GM21723 (cell line): Measurements from ENCODE around the gene IL6.

Source experiments
- ATAC-seq: cut with Tn5 transposase; IDR thresholded peaks from one replicate; pipeline ENCODE4 v1.9.1; 2021; ENCODE audit warnings: mild to moderate bottlenecking, moderate library complexity; ENCODE audit not compliant: unreplicated experiment

The IL6 gene

DNA sequence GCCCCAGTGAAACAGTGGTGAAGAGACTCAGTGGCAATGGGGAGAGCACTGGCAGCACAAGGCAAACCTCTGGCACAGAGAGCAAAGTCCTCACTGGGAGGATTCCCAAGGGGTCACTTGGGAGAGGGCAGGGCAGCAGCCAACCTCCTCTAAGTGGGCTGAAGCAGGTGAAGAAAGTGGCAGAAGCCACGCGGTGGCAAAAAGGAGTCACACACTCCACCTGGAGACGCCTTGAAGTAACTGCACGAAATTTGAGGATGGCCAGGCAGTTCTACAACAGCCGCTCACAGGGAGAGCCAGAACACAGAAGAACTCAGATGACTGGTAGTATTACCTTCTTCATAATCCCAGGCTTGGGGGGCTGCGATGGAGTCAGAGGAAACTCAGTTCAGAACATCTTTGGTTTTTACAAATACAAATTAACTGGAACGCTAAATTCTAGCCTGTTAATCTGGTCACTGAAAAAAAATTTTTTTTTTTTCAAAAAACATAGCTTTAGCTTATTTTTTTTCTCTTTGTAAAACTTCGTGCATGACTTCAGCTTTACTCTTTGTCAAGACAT, 574 bp upstream of the IL6 start:
- peak; percentile 73 for ATAC-seq

DNA sequence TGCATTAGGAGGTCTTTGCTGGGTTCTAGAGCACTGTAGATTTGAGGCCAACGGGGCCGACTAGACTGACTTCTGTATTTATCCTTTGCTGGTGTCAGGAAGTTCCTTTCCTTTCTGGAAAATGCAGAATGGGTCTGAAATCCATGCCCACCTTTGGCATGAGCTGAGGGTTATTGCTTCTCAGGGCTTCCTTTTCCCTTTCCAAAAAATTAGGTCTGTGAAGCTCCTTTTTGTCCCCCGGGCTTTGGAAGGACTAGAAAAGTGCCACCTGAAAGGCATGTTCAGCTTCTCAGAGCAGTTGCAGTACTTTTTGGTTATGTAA, 675 bp downstream of the IL6 start:
- no peak for ATAC-seq

DNA sequence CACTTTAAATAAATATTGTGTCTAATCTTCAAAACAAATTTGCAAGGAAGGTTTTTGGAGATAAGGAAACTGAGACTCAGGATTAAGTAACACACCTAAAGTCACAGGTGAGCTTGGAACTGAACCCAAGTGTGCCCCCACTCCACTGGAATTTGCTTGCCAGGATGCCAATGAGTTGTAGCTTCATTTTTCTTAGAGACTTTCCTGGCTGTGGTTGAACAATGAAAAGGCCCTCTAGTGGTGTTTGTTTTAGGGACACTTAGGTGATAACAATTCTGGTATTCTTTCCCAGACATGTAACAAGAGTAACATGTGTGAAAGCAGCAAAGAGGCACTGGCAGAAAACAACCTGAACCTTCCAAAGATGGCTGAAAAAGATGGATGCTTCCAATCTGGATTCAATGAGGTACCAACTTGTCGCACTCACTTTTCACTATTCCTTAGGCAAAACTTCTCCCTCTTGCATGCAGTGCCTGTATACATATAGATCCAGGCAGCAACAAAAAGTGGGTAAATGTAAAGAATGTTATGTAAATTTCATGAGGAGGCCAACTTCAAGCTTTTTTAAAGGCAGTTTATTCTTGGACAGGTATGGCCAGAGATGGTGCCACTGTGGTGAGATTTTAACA, 1.5 kb downstream of the IL6 start:
- ATAC-seq, result no peak

DNA sequence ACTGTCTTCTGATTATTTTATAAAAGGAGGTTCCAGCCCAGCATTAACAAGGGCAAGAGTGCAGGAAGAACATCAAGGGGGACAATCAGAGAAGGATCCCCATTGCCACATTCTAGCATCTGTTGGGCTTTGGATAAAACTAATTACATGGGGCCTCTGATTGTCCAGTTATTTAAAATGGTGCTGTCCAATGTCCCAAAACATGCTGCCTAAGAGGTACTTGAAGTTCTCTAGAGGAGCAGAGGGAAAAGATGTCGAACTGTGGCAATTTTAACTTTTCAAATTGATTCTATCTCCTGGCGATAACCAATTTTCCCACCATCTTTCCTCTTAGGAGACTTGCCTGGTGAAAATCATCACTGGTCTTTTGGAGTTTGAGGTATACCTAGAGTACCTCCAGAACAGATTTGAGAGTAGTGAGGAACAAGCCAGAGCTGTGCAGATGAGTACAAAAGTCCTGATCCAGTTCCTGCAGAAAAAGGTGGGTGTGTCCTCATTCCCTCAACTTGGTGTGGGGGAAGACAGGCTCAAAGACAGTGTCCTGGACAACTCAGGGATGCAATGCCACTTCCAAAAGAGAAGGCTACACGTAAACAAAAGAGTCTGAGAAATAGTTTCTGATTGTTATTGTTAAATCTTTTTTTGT, 2.3 kb downstream of the IL6 start:
- no peak for ATAC-seq

DNA sequence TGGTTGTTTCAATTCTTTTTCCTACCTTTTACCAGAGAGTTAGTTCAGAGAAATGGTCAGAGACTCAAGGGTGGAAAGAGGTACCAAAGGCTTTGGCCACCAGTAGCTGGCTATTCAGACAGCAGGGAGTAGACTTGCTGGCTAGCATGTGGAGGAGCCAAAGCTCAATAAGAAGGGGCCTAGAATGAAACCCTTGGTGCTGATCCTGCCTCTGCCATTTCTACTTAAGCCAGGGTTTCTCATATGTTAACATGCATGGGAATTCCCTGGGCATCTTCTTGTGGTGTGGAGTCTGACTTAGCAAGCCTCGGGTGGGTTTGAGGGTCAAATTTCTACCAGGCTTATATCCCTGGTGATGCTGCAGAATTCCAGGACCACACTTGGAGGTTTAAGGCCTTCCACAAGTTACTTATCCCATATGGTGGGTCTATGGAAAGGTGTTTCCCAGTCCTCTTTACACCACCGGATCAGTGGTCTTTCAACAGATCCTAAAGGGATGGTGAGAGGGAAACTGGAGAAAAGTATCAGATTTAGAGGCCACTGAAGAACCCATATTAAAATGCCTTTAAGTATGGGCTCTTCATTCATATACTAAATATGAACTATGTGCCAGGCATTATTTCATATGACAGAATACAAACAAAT, 3.2 kb downstream of the IL6 start:
- no peak for ATAC-seq

DNA sequence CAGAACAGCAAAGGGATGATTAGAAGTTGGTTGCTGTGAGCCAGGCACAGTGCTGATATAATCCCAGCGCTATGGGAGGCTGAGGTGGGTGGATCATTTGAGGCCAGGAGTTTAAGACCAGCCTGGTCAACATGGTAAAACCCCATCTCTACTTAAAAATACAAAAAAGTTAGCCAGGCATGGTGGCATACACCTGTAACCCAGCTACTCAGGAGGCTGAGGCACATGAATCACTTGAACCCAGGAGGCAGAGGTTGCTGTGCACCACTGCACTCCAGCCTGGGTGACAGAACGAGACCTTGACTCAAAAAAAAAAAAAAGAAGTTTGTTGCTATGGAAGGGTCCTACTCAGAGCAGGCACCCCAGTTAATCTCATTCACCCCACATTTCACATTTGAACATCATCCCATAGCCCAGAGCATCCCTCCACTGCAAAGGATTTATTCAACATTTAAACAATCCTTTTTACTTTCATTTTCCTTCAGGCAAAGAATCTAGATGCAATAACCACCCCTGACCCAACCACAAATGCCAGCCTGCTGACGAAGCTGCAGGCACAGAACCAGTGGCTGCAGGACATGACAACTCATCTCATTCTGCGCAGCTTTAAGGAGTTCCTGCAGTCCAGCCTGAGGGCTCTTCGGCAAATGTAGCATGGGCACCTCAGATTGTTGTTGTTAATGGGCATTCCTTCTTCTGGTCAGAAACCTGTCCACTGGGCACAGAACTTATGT, 4.1 kb downstream of the IL6 start:
- ATAC-seq, result no peak

DNA sequence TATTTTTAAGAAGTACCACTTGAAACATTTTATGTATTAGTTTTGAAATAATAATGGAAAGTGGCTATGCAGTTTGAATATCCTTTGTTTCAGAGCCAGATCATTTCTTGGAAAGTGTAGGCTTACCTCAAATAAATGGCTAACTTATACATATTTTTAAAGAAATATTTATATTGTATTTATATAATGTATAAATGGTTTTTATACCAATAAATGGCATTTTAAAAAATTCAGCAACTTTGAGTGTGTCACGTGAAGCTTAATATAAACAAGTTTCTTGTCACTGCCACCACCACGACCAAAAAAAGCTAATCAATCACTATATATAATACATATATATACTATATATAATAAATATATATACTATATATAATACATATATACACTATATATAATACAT, 4.8 kb downstream of the IL6 start:
- ATAC-seq, result no peak

DNA sequence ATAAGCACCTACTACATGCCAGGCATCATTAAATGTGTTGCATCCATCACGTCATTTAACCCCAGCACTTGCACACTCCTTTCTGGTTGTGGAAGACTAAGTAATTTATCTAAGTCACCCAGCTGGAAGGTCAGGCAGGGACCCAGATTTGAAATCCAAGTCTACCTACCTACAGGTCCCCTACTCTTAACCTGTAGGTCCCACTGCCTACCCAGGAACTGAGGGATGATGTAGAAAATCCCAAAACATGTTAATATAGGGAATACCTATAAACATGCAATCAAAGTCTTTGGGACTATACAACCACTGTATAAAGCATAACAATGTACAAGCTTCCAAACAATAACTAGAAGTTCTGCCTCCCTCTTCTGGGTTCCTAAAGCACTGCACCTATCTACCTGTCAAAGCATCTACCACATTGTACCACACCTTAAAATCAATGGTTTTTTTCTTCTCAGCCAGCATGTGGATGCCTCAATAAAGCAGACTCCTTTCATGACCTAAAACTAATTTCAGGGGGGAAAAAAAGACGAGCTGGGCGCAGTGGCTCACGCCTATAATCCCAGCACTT, 5.6 kb downstream of the IL6 start:
- no peak for ATAC-seq

DNA sequence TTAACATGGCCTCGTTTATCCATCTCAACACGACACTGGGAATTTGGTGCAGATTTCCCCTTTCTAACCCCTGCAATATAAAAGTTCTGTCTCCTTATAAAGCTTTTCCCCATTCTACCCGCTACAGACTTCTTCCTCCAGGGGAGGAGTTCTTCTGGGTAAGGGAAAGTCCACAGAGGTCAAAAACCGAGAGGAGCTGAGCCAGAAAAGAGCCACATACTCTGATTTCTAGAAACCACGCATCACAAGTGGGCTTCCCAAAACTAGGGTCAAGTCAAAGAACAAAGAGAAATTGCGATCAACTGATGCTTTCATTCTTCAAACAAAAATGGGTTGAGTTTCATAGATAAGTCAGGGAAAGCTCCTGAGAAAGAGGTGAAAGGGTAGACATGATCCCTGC, 6.8 kb downstream of the IL6 start:
- no peak for ATAC-seq

DNA sequence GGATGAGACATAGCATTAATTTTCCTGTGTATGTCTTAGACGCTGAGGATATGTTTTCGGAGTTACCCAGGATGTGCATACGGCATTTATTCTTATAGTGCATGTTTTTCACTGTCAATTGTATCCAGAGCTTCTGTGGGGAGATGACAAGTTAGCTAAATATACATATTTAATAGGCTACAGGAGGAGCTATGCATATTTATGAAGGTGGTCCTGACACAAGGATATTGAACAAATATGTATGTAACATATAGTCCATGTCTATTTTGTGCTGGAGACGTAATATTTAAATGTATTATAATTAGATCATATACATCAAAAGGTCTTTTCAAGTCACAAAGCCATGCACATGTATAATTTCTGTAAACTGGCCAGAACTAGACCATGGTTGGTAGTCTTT, 16.0 kb downstream of the IL6 start:
- ATAC-seq, result no peak

DNA sequence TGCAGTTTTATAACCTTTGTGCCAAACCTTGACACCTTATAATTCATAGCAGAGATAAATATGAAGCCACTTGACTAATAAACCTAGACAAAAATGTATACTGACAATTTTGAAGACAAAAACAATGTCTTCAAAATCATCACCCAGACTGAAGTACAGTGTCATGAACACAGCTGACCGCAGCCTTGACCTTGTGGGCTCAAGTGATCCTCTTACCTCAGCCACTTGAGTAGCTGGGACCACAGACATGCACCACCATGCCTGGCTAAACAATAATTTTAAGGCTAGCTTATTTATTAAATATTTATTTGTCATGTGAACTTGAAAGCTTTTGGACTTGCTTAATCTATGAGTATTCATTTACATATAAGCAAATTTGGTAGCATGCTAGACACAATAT, 24.3 kb downstream of the IL6 start:
- ATAC-seq, result no peak

DNA sequence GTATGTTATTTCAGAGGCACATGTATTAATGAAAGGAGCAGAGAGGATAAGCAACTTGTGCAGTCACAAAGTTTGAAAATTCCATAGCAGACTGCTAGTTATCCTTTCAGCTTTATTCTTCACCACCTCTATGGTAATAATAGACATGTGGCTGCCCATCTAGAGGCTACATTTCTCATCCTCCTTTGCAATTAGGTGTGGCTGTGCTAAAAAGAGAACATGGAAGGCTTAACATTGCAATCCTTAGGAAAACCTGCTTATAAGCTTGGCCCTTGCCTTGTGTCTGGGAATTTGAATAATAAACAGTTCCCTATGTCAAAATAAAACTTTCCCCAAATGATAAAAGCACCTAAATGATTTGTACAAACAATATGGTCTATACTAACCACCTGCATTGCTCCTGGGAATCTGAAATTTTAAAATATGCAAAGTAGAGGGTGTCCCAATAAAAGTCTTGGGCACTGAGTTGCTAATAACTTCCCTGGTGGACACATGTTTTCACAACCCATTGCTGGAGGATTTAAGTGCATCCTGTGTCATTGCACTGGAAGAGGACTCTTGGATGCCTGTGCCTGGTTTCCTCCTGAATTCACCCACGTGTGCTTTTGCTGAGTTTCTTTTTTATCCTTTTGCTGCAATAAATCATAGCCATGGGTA, 30.5 kb downstream of the IL6 start:
- no peak for ATAC-seq

DNA sequence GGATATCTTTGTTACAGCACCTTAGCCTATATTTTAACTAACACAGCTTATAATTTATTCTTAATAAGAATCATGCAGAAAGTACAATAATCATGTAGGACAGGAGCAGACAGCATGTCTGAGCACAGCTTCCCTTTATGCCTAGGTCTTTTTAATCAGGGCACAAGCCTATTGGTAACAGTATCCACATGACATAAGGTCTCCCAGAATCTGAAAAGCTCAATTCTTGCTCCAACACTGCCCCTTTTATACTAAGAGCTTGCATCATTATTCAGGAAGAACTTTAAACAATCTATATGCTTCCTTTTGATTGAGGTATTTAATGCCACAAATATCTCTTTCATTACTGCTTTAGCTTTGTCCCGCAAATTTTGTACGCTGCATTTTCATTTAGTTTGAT, 31.6 kb downstream of the IL6 start:
- ATAC-seq, result no peak

DNA sequence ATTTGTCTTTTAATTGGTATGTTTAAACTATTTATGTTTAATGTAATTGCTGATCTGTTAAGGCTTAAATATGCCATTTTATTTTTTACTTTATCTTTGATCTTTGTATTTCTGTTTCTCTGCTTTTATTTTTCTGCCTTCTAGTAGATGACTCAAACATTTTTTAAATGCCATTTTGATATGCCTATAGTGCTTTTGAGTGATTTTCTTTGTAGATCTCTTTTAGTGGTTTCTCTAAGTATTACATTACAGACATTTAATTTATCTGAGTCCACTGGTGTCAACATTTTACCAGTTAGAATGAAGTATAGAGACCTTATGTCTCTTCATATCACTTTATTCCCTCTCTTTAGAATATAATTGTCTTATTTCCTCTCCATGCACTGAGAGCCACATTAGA, 32.7 kb downstream of the IL6 start:
- ATAC-seq, result no peak

DNA sequence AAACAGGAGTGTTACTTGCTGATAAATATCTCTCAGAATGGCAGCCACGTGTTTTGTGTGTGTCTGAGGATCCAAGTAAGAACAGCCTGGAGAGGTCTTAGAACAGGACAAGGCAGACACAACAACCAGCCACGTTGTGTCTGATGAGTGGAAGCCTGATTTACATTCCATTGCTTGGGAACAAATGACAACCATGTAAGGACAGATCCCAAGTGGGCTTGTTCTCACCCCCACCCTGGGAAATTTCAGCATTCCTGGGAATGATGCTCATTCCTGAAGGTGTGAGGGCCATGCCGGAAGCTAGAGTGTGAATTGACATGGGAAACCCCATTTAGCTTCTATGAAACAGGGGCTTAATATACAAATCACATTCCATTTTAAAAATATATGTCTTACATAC, 35.9 kb downstream of the IL6 start:
- no peak for ATAC-seq

DNA sequence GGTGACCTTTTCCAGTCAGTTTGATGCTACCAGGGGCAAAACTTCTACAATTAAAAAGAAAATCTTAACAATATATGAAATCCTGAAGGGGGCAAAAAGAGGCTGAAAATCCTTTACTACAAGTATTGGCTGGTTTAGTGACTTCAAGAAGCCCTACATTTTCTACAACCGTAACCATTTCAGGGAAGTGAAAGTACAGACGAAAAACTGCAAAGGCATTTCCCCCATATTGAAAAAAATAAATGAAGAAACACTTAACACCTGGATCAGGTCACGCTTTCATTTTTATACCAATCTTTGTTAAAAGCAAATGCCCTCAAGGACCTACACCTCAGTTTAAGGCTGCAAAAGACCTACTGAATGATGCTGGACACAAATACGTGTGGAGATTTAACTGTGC, 38.6 kb downstream of the IL6 start:
- peak; percentile 96 for ATAC-seq

DNA sequence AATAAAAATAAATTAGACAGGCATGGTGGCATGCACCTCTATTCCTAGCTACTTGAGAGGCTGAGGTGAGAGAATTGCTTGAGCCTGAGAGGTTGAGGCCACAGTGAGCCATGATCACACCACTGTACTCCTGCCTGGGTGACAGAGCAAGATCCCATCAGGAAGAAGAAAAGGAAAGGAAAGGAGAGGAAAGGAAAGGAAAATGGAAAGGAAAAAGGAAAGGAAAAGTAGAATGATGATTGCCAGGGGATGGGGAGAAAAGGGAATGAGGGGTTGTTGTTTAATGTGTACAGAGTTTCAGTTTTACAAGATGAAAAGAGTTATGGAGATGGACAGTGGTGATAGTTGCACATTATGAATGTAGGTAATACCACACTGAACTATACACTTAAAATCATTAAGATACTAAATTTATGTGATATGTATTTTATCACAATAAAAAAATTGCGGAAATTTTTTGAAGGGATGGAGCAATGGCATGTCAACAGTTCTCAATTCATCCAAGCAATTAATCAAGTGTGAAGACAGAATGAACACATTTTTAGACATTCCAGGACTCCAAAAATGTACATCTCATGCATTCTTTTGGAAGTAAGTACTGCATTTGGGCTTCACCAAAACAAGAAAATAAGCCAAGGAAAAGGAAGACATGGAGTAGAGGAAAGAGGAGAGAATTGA, 44.3 kb downstream of the IL6 start:
- no peak for ATAC-seq

DNA sequence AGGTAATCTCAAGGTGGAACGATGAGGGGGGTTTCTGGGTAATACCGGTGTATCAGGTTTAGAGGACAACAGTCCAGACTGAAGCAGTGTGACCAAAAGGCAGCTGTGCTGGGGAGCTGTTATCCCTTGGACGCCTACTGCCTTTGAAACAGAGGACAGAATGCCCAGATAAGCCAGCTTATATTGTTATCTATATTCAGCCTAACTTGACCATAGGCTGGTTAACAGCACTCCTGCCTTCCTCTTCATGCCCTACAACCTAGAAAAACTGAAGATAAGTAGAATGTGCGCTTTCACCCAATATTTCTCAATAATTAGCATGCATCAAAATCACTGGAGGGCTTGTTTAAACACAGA, 44.9 kb downstream of the IL6 start:
- no peak for ATAC-seq

DNA sequence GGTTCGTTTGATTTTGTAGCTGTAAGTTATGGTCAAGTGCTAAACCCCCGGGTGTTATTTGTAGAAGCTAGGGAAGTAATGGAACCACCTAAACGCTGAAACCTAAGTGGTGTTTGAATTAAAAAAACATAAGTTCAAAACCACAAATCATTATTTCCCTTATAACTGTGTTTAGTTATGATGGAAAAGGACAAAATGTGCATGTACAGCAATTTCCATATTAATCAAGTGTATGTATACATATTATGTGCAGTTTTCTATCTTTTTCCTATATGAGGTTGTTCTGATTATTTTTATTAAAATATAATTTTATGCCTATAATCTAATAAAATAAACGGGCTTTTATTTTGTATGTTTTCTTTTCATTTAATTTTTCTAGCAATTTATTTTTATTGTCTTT, 45.9 kb downstream of the IL6 start:
- no peak for ATAC-seq

DNA sequence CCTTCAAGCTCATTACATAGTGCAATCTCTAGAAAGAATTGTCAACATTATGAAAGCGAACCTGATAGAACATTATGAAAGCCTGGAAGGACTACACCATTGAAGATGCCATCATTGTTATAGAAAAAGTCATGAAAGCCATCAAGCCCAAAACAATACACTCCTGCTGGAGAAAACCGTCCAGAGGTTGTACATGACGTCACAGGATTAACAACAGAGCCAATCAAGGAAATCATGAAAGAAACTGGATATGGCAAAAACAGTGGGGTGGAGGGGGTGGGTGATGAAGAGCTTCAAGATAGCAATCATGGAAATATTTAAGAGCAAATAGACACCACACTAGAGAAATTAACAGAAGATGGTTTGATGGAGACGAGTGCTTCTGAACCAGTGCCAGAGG, 50.0 kb downstream of the IL6 start:
- ATAC-seq, result no peak
